ENCODE results near the gene SARS2.
A peak's percentile ranks its signal among the peaks of the same experiment; 100 is the strongest.
"Not testable (repeated sequence)": the region's sequence is repeated elsewhere in the genome, so short reads cannot be mapped to it uniquely, and the experiment has no call there.

Gene SARS2

DNA sequence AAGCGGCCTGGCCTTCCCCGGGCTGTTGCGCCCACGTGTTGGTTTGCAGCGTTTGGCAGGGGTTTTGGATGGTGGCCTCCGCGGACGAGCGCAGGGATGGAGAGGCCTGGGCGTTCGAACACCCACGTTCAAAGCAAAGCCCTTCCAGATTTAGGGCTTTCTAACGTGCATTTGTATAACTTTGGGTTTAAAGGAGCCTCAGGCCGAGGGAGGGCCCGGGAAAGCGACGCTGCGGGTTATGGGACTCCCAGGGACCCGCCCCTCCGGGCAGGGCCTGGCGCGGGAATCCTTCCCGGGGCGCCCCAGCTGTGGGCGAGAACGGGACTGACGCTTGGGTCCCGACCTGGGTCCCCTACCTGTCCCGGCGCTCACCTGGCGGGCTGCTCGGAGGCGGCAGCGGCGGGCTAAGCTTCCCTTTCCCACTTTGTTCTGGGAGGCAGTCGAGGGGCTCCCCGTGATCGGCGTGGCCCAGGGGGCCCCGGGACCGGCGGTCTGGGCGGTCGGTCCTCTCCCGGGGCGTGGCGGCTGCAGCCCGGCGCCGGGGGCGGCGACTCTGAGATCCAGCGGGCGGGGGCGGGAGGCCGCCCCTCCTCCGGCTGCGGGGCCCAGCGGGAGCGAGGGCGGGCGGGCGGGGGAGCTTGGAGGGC lies 44.8 kb upstream of the SARS2 start, which contains the start of gene FBXO17:
Gene FBXO17 (minus strand): TSS at position 529 of the 647 bp plus-strand sequence. CDS start 25,423 bp downstream, outside the sequence.
- DNase-seq (ENCODE audit: low read depth) = no peak
- H3K4me3 ChIP-seq (ENCODE audit: control insufficient read depth, low read depth, low read length) = peak within 1 kb of the TSS; percentile 68
- TF ChIP-seq, protein P1, sequence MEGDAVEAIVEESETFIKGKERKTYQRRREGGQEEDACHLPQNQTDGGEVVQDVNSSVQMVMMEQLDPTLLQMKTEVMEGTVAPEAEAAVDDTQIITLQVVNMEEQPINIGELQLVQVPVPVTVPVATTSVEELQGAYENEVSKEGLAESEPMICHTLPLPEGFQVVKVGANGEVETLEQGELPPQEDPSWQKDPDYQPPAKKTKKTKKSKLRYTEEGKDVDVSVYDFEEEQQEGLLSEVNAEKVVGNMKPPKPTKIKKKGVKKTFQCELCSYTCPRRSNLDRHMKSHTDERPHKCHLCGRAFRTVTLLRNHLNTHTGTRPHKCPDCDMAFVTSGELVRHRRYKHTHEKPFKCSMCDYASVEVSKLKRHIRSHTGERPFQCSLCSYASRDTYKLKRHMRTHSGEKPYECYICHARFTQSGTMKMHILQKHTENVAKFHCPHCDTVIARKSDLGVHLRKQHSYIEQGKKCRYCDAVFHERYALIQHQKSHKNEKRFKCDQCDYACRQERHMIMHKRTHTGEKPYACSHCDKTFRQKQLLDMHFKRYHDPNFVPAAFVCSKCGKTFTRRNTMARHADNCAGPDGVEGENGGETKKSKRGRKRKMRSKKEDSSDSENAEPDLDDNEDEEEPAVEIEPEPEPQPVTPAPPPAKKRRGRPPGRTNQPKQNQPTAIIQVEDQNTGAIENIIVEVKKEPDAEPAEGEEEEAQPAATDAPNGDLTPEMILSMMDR (IDR thresholded peaks at IDR 0.05; ENCODE audit: control insufficient read depth, insufficient read depth, low read depth, low read length, missing control alignments) = no peak

DNA sequence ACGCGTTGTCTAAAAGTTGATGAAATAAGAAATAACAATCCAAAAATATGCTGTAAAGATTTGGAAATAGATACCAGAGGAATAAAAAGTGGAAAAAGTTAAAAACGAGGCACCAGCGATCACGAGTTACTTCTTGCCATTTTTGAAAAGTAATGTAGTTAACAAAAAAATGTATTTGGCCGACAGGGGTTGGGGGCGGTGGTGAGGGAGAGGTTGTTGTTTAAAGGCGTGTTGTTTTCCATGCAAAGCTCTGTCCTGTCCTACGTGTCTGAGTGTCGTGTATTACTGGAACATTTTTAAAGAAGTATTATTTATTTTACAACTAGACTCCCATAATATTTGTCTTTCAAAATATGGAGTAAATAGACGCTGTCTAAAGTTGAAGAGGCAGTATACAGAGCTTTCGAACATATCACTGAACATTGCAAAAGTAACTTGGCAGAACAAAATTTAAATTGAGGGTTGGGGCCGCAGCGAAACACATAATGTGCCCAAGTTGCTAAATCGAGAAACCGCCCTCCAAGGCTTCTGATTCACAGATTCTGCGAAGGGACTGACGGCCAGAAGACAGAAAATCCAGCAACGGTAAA lies 44.2 kb upstream of the SARS2 start:
- TF ChIP-seq, protein P1 (IDR thresholded peaks at IDR 0.05; ENCODE audit: control insufficient read depth, insufficient read depth, low read depth, low read length, missing control alignments) = no peak
- H3K4me3 ChIP-seq (ENCODE audit: control insufficient read depth, low read depth, low read length) = peak overlapping the region; percentile 68
- DNase-seq (ENCODE audit: low read depth) = no peak

DNA sequence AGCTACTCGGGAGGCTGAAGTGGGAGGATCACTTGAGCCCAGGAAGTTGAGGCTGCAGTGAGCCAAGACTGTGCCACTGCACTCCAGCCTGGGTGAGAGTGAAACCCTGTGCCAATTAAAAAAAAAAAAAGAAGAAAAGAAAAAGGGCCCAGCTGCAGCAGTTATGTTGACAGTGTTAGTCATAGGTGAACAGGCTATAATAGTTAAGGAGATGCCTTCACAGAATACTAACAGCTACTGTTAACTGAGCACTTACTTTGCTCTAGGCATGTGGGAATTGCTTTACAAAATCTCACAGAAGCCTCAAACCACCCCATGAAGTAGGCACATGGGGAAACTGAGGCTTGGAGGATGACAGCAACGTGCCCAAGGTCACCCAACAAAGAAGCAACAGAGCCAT lies 41.1 kb upstream of the SARS2 start:
- TF ChIP-seq, protein P1 (IDR thresholded peaks at IDR 0.05; ENCODE audit: control insufficient read depth, insufficient read depth, low read depth, low read length, missing control alignments) = no peak
- no peak overlapping the region for H3K4me3 ChIP-seq (ENCODE audit: control insufficient read depth, low read depth, low read length)
- no peak for DNase-seq (ENCODE audit: low read depth)

DNA sequence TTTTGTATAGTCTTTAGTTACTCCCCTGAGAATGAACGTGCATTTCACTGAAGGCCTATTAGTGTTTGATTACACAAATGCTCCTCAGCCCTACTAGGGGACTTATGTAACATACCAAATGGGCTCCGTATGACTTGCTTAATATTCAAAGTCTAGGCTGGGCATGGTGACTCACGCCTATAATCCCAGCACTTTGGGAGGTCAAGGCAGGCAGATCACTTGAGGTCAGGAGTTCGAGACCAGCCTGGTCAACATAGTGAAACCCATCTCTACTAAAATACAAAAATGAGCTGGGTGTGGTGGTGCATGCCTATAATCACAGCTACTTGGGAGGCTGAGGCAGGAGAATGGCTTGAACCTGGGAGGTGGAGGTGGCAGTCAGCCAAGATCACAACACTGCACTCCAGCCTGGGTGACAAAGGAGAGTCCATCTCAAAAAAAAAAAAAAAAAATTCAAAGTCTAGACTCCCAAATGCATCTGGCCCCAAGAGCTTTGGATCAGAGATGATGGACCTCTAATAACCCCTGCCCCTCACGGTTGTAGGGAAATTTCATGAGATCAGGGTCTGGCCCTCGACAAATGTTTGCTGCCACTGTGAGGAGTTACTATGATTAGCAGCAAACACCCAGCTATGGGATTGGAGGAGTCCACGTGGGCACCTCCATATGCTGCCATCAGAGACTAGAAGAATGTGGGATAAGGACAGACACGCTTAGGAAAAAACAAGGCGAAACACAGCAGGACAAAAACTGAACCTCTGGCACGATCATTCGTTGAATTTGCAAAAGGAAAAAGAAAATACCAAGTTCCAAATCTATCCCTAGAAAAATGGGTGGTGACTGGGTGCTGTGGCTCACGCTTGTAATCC lies 40.3 kb upstream of the SARS2 start:
- TF ChIP-seq, protein P1 (IDR thresholded peaks at IDR 0.05; ENCODE audit: control insufficient read depth, insufficient read depth, low read depth, low read length, missing control alignments) = no peak
- no peak overlapping the region for H3K4me3 ChIP-seq (ENCODE audit: control insufficient read depth, low read depth, low read length)
- DNase-seq (ENCODE audit: low read depth) = peak; percentile 31

DNA sequence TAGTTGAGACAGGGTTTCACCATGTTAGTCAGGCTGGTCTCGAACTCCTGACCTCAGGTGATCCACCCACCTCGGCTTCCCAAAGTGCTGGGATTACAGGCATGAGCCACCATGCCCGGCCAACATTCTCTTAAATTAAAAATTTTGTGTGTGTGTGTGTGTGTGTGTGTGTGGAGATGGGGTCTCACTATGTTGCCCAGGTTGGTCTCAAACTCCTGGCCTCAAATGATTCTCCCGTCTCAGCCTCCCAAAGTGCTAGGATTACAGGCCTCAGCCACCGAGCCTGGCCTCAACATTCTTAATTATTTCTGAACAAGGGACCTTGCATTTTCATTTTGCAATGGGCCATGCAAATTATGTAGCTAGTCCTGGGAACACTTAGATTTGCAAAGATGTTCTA lies 35.6 kb upstream of the SARS2 start:
- not testable (repeated sequence) for H3K4me3 ChIP-seq (ENCODE audit: control insufficient read depth, low read depth, low read length); DNase-seq (ENCODE audit: low read depth)

DNA sequence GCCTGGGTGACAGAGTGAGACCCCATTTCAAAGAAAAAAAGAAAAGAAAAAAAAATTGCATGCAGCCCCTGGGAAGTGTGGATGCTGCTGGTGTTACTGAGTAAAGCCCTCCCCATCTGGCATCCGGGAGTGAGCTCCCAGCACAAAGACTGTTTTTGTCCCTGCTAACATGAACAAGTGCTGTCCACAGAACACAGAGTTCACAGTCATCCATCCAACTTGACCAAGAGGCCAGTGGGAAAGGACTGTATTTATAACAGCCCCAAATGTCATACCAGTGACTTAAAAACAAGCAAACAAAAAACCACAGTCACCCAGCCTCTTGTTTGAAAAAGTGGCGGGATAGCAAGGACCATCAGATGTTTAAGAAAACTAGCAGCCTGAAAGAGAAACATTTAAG lies 34.2 kb upstream of the SARS2 start:
- H3K4me3 ChIP-seq (ENCODE audit: control insufficient read depth, low read depth, low read length) = no peak overlapping the region
- TF ChIP-seq, protein P1 (IDR thresholded peaks at IDR 0.05; ENCODE audit: control insufficient read depth, insufficient read depth, low read depth, low read length, missing control alignments) = no peak
- no peak for DNase-seq (ENCODE audit: low read depth)

DNA sequence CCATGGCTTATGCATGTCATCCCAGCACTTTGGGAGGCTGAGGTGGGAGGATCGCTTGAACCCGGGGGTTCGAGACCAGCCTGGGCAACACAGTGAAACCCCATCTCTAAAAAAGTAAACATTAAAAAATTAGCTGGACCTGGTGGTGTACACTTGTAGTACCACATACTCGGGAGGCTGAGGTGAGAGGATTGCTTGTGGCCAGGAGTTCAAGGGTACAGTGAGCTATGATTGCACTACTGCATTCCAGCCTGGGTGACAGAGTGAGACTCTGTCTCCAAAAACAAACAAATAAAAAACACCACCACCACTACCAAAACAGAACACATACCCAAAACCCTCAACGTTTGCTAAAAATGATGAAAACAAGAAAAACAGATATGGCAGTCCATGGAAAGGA lies 29.1 kb upstream of the SARS2 start:
- TF ChIP-seq, protein P1 (IDR thresholded peaks at IDR 0.05; ENCODE audit: control insufficient read depth, insufficient read depth, low read depth, low read length, missing control alignments) = no peak
- H3K4me3 ChIP-seq (ENCODE audit: control insufficient read depth, low read depth, low read length) = no peak overlapping the region
- no peak for DNase-seq (ENCODE audit: low read depth)
